GM21390 (cell line): Measurements from ENCODE around the gene KCNC1.

Experiments used
- ATAC-seq: cut with Tn5 transposase; IDR thresholded peaks from one replicate; pipeline ENCODE4 v1.9.1; 2021; ENCODE audit not compliant: unreplicated experiment

KCNC1 gene

DNA sequence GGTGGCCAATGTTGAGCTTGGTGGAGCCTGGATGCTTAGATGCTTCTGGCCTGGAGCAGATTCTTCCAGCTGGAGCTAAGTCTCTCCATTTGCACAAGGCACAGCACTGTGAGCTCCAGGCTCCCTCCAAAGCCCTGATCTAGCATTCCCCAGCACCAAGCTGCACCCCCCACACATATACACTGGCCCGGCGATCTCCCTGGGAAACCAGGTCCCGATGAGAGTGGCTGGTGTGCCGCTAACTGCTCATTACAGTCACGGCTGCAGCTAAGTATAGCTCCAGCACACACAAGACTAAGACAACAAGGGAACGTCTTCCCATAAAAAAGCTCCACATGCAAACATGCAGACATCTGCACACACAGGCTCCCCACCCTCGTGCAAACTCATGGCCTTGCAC lies 17.6 kb downstream of the KCNC1 start:
- no peak for ATAC-seq

DNA sequence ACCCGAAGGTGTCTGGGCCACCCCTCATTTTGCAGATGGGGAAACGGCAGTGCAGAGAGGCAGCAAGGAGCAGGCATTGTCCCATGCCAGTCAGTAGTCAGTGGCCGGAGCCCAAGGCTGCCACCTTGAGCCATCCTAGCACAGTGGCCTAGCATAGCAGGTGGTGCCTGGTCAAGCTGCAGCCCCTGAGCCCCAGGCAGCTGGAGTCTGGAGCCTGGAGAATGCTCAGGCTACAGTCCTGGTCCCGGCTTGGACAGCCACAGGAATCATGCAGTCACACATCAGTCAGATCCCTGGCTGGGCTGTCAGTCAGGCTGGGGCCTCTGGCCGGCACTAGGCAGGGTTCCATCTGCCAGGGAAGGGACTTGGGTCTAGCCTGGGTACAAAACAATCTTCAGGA lies 18.6 kb downstream of the KCNC1 start:
- ATAC-seq: no peak

DNA sequence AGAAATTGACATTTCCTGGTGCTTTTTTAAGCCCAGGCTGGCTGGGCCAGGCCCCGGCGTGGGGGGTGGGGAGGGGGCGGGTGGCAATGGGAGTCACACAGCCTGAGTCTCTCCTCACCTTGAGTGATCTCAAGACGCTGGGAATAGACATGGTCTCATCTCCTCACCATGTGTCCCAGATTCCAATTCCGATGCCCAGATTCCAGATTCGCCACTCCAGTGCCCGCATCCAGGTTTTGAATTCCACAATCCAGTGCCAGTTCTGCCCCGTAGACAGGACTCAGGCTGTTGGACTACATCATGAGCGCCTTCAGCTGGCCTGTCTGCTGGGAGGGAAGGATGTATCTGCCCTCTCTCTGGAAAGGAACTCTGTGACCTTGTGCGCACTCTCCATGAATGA lies 19.1 kb downstream of the KCNC1 start:
- ATAC-seq: no peak

DNA sequence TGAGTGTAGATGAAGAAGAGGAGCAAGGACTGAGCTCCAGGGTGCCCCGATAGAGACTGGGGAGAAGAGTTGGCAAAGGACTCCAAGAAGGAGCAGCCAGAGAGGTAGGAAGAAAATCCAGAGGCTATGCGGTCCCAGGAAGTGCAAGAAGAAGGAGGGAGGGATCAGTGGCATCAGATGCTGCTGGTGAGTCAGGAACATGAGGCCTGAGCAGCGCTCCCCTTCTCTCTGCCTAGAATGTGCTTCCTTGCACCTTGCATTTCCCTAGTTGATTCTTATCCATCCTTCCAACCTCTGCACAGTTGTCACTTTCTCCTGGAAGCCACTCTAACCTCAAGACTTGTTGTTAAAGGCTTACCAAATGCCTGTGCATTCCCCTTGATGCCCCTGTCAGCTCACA lies 21.3 kb downstream of the KCNC1 start:
- no peak for ATAC-seq

DNA sequence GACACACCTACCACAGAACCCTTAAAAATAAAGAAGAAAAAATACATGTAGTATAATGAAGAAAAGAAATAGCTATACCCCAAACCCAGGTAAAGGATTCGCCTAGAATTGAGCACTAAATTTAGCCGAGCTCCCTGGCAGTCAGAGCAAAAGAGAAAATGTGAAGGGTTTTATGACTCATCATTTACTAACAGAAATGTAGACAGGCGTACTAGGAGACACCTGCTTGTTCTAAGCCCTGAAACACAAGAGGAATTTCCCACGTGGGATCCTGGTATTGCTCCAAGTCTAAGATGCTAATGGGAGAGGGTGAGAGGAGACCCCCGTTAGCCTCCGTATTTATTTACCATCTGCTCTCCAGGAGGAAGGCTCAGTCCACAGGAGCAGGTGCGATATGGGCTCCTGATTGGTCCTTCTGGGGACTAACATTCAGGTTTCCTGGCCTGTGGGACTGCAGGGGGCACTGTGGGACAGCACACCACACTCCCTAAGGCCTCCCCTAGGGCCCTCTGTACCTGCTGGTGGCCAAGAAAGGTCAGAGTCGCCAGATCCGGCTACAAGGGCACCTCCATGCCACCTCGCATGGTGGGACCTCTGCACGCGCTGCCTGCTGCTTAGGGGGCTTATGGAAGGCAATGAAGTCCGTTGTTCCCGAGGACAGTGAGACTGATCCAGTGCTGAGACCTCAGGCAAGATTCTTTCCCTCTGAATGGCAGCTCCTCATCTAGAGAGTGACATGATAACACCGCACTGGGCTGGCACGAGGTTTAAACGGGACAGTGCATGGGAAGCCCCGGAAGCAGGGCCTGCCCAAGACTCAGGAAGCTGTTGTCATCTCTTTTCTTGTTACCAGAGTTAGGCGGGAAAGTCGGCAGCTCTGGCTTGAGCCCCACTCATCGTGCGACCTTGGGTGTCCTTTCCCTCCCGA lies 25.8 kb downstream of the KCNC1 start:
- ATAC-seq: peak; percentile 79

DNA sequence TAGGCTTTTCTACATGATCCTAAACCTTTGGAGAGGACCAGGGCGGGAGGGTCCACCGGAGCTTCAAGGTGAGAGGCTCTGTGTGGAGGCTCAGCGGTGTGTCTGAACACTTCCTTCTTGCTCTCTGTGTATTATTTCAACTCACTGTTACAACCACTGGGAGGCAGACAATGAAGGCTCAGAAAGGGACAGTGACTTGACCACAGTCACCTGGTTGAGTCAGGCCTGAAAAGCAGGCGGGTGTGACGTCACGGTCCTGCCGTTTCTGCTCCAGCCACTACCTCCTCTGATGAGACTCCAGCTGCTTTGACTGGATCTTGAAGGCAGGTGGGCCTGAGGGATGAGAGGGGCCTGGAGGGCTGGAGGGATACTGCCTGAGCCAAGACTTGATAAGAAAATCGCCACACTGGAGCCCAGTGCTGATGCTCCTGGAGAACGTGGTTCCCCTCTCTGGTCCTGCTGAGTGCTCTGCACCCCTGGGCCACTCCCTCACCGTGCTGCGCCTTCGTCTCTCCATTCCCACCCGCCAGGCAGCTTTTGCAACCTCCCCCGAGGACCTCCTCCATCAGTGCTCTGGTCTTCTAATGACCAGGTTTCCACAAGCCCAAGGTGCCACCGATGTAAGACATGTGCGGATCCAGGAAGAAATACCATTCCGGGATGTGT lies 27.9 kb downstream of the KCNC1 start:
- ATAC-seq: peak; percentile 65

DNA sequence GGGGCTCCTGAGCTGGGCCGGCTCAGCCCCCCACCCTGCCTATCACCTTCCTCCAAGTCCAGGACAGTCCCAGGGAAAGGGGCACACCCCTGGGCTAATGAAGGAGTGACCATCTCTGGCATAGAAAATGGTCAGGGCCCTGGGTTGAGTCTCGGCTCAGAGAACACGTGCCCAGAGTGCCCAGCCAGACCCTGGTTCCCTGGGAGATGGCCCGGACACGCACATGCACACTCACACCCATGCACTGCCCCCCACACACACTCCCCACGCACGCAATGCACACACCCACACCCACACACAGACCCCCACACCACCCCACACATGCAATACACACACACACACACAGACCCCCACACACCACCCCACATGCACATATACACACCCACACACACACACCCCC lies 28.7 kb downstream of the KCNC1 start:
- no peak for ATAC-seq

DNA sequence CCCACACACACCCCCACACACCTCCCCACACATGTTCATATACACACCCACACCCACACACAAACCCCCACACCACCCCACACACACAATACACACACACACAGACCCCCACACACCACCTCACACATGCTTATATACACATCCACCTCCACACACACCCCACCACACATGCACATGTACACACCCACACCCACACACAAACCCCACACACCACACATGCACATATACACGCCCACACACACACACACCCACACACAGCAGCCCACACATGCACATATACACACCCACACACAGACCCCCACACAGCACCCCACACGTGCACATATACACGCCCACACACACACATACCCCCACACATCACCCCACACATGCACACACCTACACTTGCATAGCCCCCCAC lies 29.1 kb downstream of the KCNC1 start:
- no peak for ATAC-seq

DNA sequence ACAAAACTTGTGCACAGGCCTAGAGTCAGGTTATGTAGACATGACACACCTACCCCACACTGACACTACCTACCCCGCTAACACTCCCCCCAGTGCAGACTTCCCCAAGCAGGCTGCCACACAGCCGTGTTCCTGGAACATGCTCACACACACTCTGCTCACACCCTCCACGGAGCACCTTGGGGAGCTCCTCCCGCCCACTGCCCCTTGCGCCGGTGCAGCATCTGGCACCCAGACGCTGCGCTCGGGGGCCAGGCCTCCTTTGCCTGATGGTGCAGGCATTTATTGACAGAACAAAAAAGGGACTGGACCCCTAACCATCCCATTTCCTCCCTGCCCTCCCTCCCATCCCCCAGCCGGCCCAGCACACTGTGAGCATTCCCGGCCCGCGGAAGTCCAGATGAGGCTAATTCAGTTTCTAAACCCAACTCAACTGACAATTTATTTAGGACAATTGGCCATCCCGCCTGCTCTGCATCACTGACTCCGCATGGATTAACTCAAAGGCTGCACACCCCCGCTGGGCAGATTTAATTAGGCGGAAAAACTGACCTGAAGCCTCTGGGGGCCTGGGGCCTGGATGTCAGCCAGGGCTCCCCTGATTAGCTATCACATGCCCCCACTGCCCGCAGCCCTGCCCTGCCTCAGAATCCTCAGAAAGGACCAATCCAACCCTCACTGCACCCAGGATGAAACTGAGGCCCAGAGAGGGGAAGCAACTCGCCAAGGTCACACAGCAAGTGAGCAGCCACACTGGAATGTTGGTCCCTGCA lies 30.1 kb downstream of the KCNC1 start:
- no peak for ATAC-seq

DNA sequence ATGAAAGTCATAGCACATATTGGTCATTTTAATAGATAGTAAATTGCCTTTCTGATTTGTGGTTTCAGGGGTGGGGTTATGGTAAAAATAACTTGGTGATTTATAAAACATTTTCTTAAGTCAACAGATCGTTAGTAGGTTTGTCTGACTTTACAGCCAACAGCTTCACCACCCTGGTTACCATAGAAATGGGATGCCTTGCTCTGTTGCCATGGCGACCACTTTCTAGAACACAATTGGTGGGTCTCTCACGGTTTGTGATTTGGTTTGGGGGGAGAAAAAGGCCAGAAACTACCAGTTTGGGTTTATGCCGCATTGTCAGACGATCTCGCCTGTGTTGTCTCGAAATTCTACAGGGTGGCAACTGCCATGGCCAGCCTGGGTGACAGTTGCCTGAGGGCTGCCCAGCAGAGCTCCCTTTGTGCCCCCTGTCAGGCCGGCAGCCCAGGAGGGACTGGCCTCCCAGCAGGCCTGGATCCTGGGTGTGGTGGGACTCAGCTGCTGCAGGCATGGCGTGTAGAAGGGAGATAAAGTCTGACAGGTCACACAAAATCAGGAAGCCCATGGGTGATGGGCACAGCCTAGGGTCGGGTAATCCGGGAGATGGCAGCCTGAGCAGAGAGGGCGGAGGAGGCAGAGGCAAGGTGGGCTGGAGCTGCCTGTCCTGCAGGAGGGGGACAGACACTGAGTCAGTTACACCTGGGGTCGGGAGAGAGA lies 30.9 kb downstream of the KCNC1 start:
- no peak for ATAC-seq

DNA sequence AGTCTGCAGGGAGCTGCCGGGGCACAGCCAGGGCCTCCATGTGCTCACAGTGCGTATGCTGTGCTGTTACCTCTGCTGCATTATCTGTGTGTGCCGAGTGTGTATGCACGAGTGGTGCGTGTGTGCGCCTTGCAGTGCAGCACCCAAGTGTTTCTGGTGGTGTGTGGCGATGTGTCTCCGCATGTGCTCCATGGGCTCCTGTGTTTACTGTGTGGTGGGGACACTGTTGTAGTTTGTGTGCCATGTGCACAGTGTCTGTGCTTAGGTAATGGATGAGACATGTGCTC lies 31.4 kb downstream of the KCNC1 start:
- ATAC-seq: no peak

DNA sequence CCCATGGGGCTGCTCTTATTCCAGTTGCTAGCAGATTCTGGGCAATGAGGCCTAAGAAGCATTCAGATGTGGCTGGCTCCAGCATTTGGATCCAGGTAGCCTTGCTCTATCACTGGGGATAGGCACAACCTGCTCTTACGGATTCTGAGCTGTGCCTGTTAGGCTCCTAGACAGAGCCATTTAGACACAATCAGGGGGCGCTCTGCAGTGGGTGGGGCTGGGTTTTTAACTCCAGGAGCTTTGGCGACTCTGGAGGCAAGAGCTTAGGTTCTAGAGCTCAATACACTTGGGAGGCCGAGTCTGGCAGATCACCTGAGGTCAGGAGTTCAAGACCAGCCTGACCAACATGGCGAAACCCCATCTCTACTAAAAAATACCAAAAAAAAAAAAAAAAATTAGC lies 32.0 kb downstream of the KCNC1 start:
- no peak for ATAC-seq

DNA sequence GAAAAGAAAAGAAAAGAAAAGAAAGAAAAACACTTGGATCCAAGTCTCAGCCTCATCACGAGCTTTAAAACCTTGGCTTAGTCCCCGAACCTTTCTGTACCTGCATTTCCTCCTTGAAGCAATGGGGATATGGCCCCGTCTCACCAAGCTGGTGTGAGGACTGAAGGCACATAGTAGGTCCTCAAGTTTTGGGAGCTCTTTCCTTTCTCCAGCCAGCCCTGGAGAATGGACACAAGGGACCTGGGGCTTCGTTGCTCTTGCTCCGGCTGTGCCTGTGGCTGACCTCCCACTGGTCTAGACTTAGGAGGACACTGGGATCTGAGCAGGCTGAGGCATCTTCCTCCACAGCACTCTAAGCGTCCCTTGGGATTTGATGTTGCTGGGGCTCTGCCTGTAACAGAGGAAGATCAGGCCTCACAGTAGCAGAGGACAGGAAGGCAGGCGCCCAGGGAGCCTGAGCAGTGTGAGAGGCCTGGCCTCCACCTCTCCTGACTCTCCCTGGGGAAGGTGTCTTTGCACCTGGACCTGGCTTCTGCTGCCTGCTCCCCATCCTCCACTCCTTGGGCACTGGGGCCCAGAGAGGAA lies 32.8 kb downstream of the KCNC1 start:
- ATAC-seq: no peak

DNA sequence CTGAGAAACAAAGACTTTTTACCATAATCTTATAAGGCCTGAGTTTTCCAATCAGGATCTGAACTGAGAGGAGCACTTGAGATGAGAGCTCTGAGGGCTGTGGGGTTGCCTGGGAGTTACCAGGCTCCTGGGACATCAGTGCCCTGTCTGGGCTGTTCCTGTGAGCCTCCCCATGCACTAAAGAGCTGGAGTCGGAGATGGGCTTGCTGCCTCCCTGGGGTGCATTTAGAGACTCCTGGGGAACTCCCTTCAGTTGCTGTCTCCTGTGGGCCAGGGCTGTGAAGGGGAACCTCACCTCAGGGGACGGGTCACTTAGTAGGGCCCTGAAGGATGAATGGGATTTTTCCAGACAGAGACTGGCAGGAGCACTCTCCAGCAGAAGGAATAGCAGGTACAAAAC lies 33.3 kb downstream of the KCNC1 start:
- ATAC-seq: no peak

DNA sequence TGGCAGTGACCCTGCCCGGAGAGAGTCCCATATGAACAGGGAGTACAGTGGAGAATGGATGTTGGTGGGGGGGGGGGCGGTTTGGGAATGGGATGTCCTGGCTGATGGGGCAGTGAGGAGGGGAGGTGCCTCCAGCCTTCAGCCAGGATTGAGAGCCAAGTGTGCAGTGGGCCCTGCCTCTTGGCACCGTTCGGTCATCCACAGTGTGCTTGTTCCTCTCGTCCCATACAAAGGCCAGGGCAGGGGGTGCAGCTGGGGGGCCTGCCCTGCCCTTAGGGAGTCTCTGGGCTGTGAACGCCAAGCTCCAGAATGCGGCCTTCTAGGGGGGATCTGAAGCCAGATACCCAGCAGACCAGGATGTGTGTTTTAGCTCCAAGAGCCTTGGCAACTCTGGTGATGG lies 34.0 kb downstream of the KCNC1 start:
- no peak for ATAC-seq

DNA sequence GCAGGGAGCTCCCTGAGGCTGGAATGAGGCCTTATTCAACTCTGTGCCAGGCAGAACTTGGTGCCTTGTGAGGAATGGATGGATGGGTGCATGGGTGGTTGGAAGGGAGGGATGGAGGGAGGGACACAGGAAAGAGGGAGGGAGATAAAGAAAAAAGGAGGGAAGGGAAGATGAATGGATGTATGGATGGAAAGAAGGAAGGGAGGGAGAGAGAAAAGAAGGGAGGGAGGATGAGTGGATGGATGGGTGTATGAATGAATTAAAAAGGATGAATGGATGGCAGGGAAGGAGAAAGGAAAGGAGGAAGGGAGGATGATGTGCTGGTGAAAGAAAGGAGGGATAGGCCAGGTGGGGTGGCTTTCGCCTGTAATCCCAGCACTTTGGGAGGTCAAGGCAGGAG lies 34.6 kb downstream of the KCNC1 start:
- ATAC-seq: no peak

DNA sequence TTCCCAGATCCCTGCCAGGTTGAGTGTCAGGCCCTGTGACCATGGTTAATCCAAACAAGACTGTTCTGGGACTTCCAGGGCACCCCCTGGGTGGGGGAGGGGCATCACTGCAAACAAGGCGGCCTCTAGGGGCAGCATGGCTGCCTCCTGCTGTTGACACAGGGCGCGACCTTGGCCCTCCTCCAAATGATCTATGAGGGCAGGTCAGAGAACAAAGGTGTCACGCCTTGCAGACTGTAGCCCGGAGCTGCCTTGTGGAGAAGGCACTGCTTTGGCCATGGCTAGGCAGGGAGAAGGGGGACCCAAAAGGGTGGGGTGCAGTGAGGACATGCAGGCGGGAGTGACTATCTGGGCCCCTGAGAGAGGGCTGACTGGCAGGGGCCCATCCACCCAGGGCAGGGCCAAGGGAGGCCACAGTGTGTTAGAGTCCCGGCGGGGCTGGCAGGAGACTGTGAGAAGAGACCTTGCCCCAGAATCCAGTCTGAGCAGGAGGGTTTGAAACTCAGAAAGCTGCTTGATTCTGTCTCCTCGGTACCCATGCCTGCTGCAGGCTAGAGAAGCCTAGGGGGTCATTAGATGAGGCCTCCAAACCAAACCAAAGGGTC lies 35.6 kb downstream of the KCNC1 start:
- ATAC-seq: no peak

DNA sequence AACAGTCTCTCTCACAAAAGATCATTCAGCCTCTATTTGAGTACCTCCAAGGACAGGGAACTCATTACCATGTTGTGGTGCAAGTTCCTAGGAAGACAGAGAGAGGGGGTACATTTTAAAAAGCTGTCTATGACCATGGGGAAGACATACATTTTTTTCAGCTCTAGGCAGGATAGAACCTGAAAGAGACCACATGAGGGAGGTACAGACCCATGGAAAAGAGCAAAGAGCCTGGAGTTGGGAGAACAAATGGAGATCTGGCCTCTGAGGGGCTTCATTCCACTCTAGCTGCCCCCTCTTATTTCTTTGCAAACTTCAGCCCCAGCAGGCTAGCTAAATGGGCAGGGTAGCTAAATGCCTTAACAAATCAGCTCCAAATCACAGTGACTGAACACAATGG lies 36.3 kb downstream of the KCNC1 start:
- no peak for ATAC-seq

DNA sequence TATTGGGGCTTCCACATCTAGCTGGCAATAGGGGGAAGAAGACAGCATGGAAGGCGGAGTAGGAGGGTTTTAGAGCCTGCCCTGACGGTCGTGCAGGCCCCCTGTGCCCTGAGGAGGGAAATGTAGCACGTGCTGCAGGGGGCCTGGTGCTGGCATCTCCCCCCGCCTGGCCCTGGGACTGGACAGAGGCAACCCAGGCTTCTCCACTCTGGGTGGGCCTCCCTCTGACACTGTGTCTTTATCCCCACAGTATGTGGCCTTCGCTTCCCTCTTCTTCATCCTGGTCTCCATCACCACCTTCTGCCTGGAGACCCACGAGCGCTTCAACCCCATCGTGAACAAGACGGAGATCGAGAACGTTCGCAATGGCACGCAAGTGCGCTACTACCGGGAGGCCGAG lies 36.8 kb downstream of the KCNC1 start:
- no peak for ATAC-seq

DNA sequence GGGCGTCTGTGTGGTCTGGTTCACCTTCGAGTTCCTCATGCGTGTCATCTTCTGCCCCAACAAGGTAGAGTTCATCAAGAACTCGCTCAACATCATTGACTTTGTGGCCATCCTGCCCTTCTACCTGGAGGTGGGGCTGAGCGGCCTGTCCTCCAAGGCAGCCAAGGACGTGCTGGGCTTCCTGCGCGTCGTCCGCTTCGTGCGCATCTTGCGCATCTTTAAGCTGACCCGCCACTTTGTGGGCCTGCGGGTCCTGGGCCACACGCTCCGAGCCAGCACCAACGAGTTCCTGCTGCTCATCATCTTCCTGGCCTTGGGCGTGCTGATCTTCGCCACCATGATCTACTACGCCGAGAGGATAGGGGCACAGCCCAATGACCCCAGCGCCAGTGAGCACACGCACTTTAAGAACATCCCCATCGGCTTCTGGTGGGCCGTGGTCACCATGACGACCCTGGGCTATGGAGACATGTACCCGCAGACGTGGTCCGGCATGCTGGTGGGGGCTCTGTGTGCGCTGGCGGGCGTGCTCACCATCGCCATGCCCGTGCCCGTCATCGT lies 37.3 kb downstream of the KCNC1 start:
- no peak for ATAC-seq
